HG02885 (cell line): ENCODE measurements around the gene CD248.
"Not testable (repeated sequence)": the region's sequence is repeated elsewhere in the genome, so short reads cannot be mapped to it uniquely, and the experiment has no call there.

Experiments
- ATAC-seq: cut with Tn5 transposase; IDR thresholded peaks from one replicate; pipeline ENCODE4 v1.9.1; 2021; ENCODE audit warnings: mild to moderate bottlenecking; ENCODE audit not compliant: unreplicated experiment, poor library complexity

The CD248 gene

GRCh38 chr11:66314561-66315497, 2.0 kb downstream of the CD248 start:
- ATAC-seq = no peak

GRCh38 chr11:66314186-66314501, 2.7 kb downstream of the CD248 start:
- no peak for ATAC-seq

GRCh38 chr11:66313321-66314185, 3.3 kb downstream of the CD248 start:
- no peak for ATAC-seq

GRCh38 chr11:66312549-66313320, 4.1 kb downstream of the CD248 start:
- ATAC-seq = peak; percentile 70

GRCh38 chr11:66311965-66312548, 4.8 kb downstream of the CD248 start:
- ATAC-seq = peak; percentile 76

- no peak for ATAC-seq
These were observed 5.3 kb downstream of the CD248 start for GRCh38 chr11:66311470-66311964.

GRCh38 chr11:66310803-66311440, 5.9 kb downstream of the CD248 start:
- not testable (repeated sequence) for ATAC-seq

GRCh38 chr11:66310324-66310723, 6.5 kb downstream of the CD248 start:
- ATAC-seq = no peak

GRCh38 chr11:66309475-66309874, 7.4 kb downstream of the CD248 start:
- no peak for ATAC-seq

- no peak for ATAC-seq
These were observed 14.2 kb downstream of the CD248 start for GRCh38 chr11:66302656-66303055.

GRCh38 chr11:66299186-66299585, 17.7 kb downstream of the CD248 start:
- ATAC-seq = no peak

GRCh38 chr11:66297610-66298009, 19.2 kb downstream of the CD248 start:
- ATAC-seq = no peak

- ATAC-seq = no peak
These were observed 21.9 kb downstream of the CD248 start for GRCh38 chr11:66294626-66295620.

GRCh38 chr11:66293777-66294625, 22.8 kb downstream of the CD248 start:
- ATAC-seq = no peak

GRCh38 chr11:66293352-66293751, 23.5 kb downstream of the CD248 start:
- no peak for ATAC-seq

- ATAC-seq = no peak
These were observed 24.1 kb downstream of the CD248 start for GRCh38 chr11:66292543-66293332.
